Measurements from ENCODE around the gene KRT14.
"Not testable (repeated sequence)": the region's sequence is repeated elsewhere in the genome, so short reads cannot be mapped to it uniquely, and the experiment has no call there.

KRT14 gene

DNA sequence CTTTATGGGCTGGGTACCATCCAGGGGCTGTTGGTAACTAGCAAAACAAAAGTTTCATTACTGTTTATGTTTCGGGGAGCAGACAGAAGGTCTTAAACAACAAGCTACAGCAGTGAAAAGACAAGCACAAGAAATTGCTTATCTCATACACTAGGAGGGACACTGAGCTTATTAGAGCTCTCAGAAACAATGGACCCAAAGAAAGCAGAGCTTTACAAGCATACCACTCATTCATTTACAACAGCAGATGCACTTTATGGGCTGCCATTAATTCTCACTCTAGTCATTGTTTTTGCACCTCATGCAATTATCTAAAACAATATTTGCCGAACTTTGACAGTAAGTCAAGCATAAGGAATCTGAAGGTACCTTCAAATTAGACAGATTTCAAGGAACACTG is 15.8 kb upstream of the KRT14 start:
- DNase-seq (ENCODE audit: insufficient read length): no peak
- no peak for FAIRE-seq
- no peak for TF ChIP-seq POLR2AphosphoS5 (IDR thresholded peaks at IDR 0.05; ENCODE audit: low read depth, low read length)
- no peak for TF ChIP-seq TAF1 (IDR thresholded peaks at IDR 0.05; ENCODE audit: borderline replicate concordance, low read depth, low read length)
- TF ChIP-seq POLR2A (IDR thresholded peaks at IDR 0.05; ENCODE audit: low read depth, low read length): no peak

DNA sequence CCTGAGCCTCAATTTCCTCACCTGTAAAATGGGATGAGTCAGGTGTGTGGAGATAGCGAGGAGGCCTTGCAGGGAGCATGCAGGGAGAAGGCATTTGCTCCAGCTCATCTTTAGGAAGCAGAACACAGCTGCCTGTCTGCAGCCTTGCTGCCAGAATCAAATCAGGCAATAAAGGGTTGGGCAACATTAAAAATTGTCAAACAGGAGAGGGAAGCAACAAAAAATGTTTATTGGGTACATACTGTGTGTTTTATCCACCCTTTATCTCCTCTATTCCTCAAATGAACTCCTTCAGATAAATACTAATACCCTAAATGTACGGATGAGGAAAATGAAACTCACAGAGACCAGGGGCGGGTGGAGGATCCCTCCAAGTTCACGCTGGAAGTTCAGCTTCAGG is 13.6 kb upstream of the KRT14 start:
- TF ChIP-seq TAF1 (IDR thresholded peaks at IDR 0.05; ENCODE audit: borderline replicate concordance, low read depth, low read length): no peak
- TF ChIP-seq POLR2A (IDR thresholded peaks at IDR 0.05; ENCODE audit: low read depth, low read length): no peak
- no peak for TF ChIP-seq POLR2AphosphoS5 (IDR thresholded peaks at IDR 0.05; ENCODE audit: low read depth, low read length)
- FAIRE-seq (no peak), DNase-seq (ENCODE audit: insufficient read length) (no peak)

DNA sequence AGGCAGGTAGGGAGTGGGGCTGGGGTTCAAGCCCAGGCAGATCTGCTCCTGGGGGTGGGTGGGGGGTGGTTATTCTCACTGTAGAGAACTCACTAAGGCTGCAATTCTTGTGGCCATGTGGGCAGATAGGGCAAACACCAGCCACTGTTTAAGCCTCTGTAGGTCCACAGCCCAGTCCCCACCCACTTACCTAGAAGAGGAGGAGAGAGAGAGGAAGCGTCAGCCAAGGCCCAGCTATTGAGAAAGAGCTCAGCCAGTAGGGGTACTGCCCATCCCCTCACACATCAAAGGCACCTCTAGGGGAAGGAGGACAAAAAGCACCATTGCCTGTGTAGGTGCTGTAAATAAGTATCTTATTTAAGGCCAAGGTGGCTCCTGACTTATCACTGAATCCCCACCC is 13.0 kb upstream of the KRT14 start:
- no peak for DNase-seq (ENCODE audit: insufficient read length)
- FAIRE-seq: no peak
- TF ChIP-seq POLR2AphosphoS5 (IDR thresholded peaks at IDR 0.05; ENCODE audit: low read depth, low read length): no peak
- no peak for TF ChIP-seq POLR2A (IDR thresholded peaks at IDR 0.05; ENCODE audit: low read depth, low read length)
- TF ChIP-seq TAF1 (IDR thresholded peaks at IDR 0.05; ENCODE audit: borderline replicate concordance, low read depth, low read length): no peak

DNA sequence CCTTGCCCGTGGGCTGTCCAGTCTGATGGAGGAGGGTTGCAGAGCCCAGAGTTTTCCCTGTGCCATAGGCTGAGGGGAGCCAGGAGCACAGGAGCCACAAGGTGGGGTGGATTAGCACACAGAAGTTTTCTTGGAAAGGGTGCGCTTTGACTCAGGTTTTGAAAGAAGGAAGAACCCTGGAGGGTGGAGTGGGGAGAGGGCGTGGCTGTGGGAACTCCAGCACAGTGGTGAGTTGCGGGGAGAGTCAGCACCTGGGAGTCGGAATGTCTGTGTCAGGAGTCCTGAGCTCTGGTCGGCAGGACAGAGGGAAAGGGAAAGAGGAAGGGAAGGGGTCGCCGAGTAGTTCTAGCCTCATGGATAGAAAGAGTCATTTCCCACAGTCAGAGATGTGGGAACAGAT is 8.9 kb upstream of the KRT14 start:
- TF ChIP-seq POLR2A (IDR thresholded peaks at IDR 0.05; ENCODE audit: low read depth, low read length): no peak
- no peak for TF ChIP-seq TAF1 (IDR thresholded peaks at IDR 0.05; ENCODE audit: borderline replicate concordance, low read depth, low read length)
- TF ChIP-seq POLR2AphosphoS5 (IDR thresholded peaks at IDR 0.05; ENCODE audit: low read depth, low read length): no peak
- FAIRE-seq (no peak), DNase-seq (ENCODE audit: insufficient read length) (no peak)

DNA sequence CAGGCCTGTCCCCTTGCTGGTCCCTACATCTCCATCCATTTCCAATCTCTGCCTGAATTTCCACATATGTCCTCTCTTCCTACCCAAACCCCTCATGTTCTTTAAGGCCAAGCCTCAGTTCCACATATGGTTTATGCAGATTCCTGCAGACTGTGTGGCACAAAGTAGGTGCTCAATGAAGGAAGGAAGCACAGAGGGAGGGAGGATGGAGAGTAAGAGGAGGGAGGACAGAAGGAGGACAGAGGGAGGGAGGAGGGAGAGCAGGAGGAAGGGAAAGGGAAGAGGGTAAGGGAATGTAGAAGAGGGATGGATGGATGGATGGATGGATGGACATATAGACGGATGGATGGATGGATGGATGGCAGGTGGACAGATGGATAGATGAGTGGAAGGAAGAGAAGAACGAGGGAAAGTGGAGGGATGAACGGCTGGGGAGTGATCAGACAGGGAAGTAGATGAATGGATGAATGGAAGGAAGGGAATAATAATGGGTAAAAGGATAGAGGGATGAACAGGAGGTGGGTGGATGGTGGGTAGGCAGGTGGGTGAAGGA is 7.7 kb upstream of the KRT14 start:
- TF ChIP-seq POLR2A (IDR thresholded peaks at IDR 0.05; ENCODE audit: low read depth, low read length) (no peak), POLR2AphosphoS5 (IDR thresholded peaks at IDR 0.05; ENCODE audit: low read depth, low read length) (no peak), TAF1 (IDR thresholded peaks at IDR 0.05; ENCODE audit: borderline replicate concordance, low read depth, low read length) (no peak)
- no peak for FAIRE-seq
- DNase-seq (ENCODE audit: insufficient read length): no peak

DNA sequence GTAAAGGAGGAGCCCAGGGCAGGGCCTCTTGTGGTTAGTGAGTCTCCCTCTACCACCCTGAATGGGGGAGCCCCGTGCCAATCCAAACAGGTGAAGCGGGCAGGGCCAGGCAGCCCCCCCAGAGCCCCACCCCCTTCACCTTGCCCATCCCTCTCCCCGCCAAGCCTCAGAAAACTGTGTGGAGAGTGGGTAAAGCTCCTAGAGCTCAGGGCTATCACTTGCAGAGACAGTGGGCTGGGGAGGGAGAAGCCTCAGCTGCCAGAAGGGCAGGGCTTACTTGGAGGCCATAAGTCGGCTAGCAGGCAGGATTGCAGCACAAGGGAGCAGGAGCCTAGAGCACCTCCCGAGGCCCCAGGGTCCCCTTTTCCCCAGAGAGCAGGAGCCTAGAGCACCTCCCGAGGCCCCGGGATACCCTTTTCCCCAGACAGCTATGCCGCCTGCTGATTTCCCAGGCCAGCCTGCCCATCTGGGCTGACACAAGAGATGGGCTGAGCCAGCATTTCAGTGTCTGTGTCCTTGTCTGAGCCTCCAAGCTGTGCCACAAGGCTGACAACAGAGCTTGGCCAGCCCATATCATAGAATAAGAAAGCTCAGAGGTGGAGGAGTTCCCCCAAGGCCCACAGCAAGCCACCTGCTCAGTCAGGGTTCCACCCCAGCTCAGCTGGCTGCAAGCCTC is 6.7 kb upstream of the KRT14 start:
- FAIRE-seq (no peak), DNase-seq (ENCODE audit: insufficient read length) (no peak)
- TF ChIP-seq TAF1 (IDR thresholded peaks at IDR 0.05; ENCODE audit: borderline replicate concordance, low read depth, low read length) (no peak), POLR2AphosphoS5 (IDR thresholded peaks at IDR 0.05; ENCODE audit: low read depth, low read length) (no peak), POLR2A (IDR thresholded peaks at IDR 0.05; ENCODE audit: low read depth, low read length) (no peak)

DNA sequence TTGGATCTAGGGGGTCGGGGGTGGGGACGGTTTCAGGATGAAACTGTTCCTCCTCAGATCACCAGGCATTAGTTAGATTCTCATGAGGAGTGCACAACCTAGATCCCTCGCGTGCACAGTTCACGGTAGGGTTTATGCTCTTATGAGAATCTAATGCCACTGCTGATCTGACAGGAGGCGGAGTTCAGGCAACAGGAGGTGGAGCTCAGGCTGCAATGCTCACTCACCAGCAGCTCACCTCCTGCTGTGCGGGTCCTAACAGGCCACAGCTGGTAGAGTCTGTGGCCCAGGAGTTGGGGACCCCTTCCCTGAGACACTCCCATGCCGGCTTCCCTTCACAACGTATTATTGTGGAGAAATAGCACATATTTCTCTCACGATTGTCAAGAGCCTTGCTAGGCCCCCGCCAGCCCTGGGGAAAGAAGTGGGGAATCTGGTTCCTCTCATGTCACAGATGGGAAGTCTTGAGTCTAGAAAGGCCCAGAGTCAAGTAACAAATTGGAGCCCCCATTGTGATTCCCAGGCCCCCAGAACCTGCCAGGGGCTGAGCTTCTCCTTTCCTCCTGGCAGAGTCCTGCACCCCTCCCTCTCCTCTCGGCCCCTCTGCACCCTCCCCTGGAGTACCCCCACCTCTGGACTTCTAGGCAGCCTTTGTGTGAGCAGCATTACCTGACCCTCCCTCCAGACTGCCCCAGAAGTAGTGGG is 6.1 kb upstream of the KRT14 start:
- TF ChIP-seq POLR2A (IDR thresholded peaks at IDR 0.05; ENCODE audit: low read depth, low read length) (no peak), POLR2AphosphoS5 (IDR thresholded peaks at IDR 0.05; ENCODE audit: low read depth, low read length) (no peak), TAF1 (IDR thresholded peaks at IDR 0.05; ENCODE audit: borderline replicate concordance, low read depth, low read length) (no peak)
- FAIRE-seq: no peak
- DNase-seq (ENCODE audit: insufficient read length): no peak

DNA sequence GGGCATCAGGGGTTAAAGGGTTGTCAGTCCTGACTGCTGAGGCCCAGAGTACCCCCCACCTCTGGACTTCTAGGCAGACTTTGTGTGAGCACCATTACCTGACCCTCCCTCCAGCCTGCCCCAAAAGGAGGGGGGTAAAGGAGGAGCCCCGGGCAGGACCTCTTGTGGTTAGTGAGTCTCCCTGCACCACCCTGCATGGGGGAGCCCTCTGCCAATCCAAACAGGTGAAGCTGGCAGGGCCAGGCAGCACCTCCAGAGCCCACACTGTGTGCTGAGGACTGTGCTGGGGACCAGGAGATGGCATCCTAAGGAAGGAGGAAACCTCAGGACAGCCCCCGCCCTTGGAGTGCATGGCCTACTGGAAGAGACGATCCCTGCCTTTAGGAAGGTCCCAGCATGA is 2.6 kb upstream of the KRT14 start:
- DNase-seq (ENCODE audit: insufficient read length) (no peak), FAIRE-seq (no peak)
- TF ChIP-seq TAF1 (IDR thresholded peaks at IDR 0.05; ENCODE audit: borderline replicate concordance, low read depth, low read length) (no peak), POLR2A (IDR thresholded peaks at IDR 0.05; ENCODE audit: low read depth, low read length) (no peak), POLR2AphosphoS5 (IDR thresholded peaks at IDR 0.05; ENCODE audit: low read depth, low read length) (no peak)

DNA sequence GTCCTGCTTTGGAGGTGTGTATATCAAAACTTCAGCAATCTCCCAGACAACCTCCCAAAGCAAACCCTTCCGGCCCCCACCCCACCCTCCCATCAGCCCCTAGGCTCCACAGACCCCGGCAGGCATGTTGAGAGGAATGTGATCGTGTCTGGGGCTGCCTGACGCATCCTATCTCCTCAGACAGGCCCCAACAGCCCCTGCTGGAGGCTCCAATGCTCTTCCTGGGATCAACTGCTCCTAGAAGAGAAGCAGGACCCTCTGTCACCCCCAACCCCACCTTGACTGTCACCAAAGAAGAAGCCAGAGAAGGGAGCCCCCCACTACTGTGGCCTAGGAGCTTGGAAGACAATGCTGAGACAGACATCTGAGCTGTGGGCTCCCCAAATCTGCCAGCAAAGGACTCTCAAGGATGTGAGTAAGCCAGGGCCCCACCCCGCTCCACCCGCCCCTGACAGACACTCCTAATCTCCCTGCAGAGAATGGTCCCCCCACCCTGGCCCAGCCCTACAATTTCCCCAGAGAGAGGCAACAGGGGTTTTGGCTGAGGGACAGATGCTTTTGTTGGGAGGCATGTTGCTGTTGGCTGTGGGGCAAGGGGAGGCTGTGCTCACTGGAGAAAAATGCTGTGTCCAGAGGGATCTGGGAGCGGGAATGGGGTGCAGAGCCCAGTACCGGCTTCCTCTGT is 1.6 kb upstream of the KRT14 start:
- DNase-seq (ENCODE audit: insufficient read length) (no peak), FAIRE-seq (no peak)
- TF ChIP-seq POLR2A (IDR thresholded peaks at IDR 0.05; ENCODE audit: low read depth, low read length) (no peak), TAF1 (IDR thresholded peaks at IDR 0.05; ENCODE audit: borderline replicate concordance, low read depth, low read length) (no peak), POLR2AphosphoS5 (IDR thresholded peaks at IDR 0.05; ENCODE audit: low read depth, low read length) (no peak)

DNA sequence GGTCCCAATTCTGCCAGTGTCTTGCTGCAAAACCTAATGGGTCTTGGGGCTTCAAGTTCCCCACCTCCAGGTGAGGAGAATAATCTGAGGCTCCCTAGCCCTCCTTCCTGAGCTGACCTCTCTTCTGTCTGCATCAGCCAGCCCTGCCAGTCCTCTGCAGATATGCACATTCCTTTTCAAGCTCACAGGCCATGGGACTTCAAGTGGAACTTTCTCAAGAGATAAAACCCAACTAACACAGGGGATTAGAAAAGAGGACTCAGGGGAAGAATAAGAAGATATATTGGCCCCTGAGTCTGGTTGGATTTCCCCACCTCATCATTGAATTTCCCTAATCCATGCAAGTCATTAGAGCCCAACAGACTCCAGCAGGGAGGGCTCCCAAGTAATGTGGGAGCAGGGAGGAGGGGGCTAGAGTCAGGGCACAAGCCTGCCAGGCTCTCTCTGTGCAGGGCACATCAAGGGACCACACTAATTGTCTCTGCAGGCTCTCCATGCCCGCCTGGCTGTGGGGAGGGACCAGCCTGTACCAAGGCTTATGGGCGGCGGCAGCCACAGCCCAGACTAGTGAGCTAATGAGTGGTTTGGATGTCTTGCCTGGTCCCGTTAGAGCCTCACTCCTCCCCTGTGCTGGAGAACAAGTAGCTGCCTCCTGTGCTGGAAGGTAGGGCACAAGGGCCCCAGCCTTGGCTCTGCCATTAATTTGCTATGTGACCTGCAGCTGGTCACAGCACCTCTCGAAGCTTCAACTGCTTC is 1.2 kb downstream of the KRT14 start:
- no peak for FAIRE-seq
- DNase-seq (ENCODE audit: insufficient read length): no peak
- TF ChIP-seq POLR2AphosphoS5 (IDR thresholded peaks at IDR 0.05; ENCODE audit: low read depth, low read length): no peak
- TF ChIP-seq POLR2A (IDR thresholded peaks at IDR 0.05; ENCODE audit: low read depth, low read length): no peak
- no peak for TF ChIP-seq TAF1 (IDR thresholded peaks at IDR 0.05; ENCODE audit: borderline replicate concordance, low read depth, low read length)

DNA sequence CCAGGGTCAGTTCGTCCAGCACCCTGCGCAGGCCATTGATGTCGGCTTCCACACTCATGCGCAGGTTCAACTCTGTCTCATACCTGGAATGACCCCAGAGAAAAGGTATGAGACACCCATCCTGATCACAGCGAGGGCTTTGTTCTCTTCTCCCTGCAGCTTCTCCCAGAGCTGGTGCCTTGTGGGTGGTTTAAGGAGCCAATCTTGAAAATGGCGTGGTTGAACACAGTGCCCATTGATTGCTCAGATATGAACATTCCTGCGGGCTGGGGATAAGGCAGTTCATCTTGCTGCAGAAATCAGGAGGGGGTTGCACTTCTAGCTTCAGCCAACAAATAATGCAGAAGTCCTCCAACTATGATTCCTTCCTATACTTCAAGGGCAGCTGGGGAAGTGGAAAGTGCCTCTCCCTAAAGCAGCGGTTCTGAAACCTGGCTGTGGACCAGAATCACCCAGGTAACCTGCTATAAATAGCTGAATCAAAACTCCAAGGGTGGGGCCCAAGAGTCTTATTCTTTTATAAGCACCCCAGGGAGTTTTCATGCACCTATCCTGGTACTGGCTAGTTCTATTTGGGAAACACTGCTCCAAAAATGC is 2.3 kb downstream of the KRT14 start:
- FAIRE-seq; DNase-seq (ENCODE audit: insufficient read length): not testable (repeated sequence)
